Thyroid gland (tissue), 4 donors: ENCODE data around the gene AGMO. TPM values are rescaled to one million over a fixed set of nuclear protein-coding genes. Genes with fewer than 3 reads are reported as not detected.
"Not testable (repeated sequence)": the region's sequence is repeated elsewhere in the genome, so short reads cannot be mapped to it uniquely, and the experiment has no call there.

Experiments
- DNase-seq, 2 donors: peaks; one replicate each; pipeline ENCODE4 v3.0.0-alpha.2; 2019
- H3K27ac ChIP-seq, 3 donors: fragments of 200-600 bp; sonication (generic); 1 replicate in 2 of 3; 2 replicates in 1 of 3; pipeline ENCODE4 v1.5.1; 2016 to 2019; ENCODE audit warnings: mild to moderate bottlenecking in 1 of 3, moderate library complexity in 1 of 3
- H3K27me3 ChIP-seq: fragments of 200-600 bp; sonication (generic); one replicate; pipeline ENCODE4 v1.5.1; 2019
- H3K36me3 ChIP-seq, 2 donors: fragments of 200-600 bp; sonication (generic); one replicate each; pipeline ENCODE4 v1.5.1; 2016 to 2019
- H3K4me1 ChIP-seq, 2 donors: fragments of 200-600 bp; sonication (generic); one replicate each; pipeline ENCODE4 v1.5.1; 2017 to 2019
- H3K4me3 ChIP-seq, 3 donors: fragments of 200-600 bp; sonication (generic); replicated peaks in 1 of 3; 1 replicate in 2 of 3; 2 replicates in 1 of 3; pipeline ENCODE4 v1.5.1; 2016; ENCODE audit warnings: mild to moderate bottlenecking in 1 of 3
- H3K9me3 ChIP-seq: fragments of 200-600 bp; sonication (generic); one replicate; pipeline ENCODE4 v1.5.1; 2017
- CTCF ChIP-seq, 6 experiments: fragments of 200-600 bp in 3 of 6; fragments of 450-650 bp in 3 of 6; sonication (generic) in 3 of 6; IDR thresholded peaks; one replicate each; pipeline ENCODE4 v1.5.1; 2016 to 2019; ENCODE audit warnings: antibody characterized with exemption in 6 of 6, mild to moderate bottlenecking in 2 of 6, inconsistent platforms in 1 of 6, moderate library complexity in 1 of 6
- POLR2A ChIP-seq, 2 donors: fragments of 450-650 bp; IDR thresholded peaks; one replicate each; pipeline ENCODE4 v1.6.1; 2017; ENCODE audit warnings: antibody characterized with exemption in 2 of 2, mild to moderate bottlenecking in 2 of 2, moderate library complexity in 1 of 2
- WGBS, 2 donors: methylation state at CpG; one replicate each; pipeline ENCODE4 v1.1.5; 2017; 5-methylcytosine and 5-hydroxymethylcytosine counted together
- intact Hi-C: fragments of 100-400 bp; cut with DNase I; formaldehyde crosslinking; loops from one replicate; pipeline ENCODE4 v1.15.1; 2023
- total RNA-seq, 4 donors: library from RNA; depleted of rRNA; stranded (reverse); fragments of >200 nt; gene quantifications; one replicate each; pipeline ENCODE4 v1.2.3, GENCODE V29; 2016

The AGMO gene
- total RNA-seq, 4 donors from 2014 or later: 0.83 to 2.0 (median 1.8) TPM

GRCh38 chr7:15525652-15526263, 36.1 kb downstream of the AGMO start:
- no peak for DNase-seq

GRCh38 chr7:15524077-15524476, 37.7 kb downstream of the AGMO start:
- no peaks in the 10 kb centered on the region for H3K36me3 ChIP-seq
- no peak overlapping the region for H3K4me3 ChIP-seq
- TF ChIP-seq CTCF (IDR thresholded peaks at IDR 0.05) (no peak), POLR2A (IDR thresholded peaks at IDR 0.05) (no peak)
- no peaks in the 10 kb centered on the region for H3K9me3 ChIP-seq
- intact Hi-C loops: no loop called here
- H3K27ac ChIP-seq: no peak overlapping the region
- DNase-seq: no peak
- H3K27me3 ChIP-seq: no peaks in the 10 kb centered on the region
- H3K4me1 ChIP-seq: no peaks in the 10 kb centered on the region
- 92 to 94% methylated on average over 1 of the region's 1 CpG for WGBS, 2 donors

More at GRCh38 chr7:15525652-15526263, 36.1 kb downstream of the AGMO start:
- 97% methylated on average over 10 to 16 of the region's 21 CpGs for WGBS, 2 donors
- TF ChIP-seq CTCF (IDR thresholded peaks at IDR 0.05) (no peak), POLR2A (IDR thresholded peaks at IDR 0.05) (no peak)
- H3K27me3 ChIP-seq: no peaks in the 10 kb centered on the region
- no peak overlapping the region for H3K27ac ChIP-seq
- no peaks in the 10 kb centered on the region for H3K9me3 ChIP-seq
- no peak overlapping the region for H3K4me3 ChIP-seq
- no peaks in the 10 kb centered on the region for H3K4me1 ChIP-seq
- no peaks in the 10 kb centered on the region for H3K36me3 ChIP-seq
- intact Hi-C loops: no loop called here

- intact Hi-C loops, H3K4me1 ChIP-seq, H3K27me3 ChIP-seq, H3K9me3 ChIP-seq, H3K27ac ChIP-seq, DNase-seq, H3K36me3 ChIP-seq, H3K4me3 ChIP-seq: not testable (repeated sequence)
- WGBS, 2 donors: 77 to 90% methylated on average over 6 to 7 of the region's 7 CpGs
Measured at GRCh38 chr7:15517865-15518264, 44.0 kb downstream of the AGMO start.

GRCh38 chr7:15515252-15515651, 46.6 kb downstream of the AGMO start:
- TF ChIP-seq POLR2A (IDR thresholded peaks at IDR 0.05) (no peak), CTCF (IDR thresholded peaks at IDR 0.05) (no peak)
- Histone ChIP-seq H3K4me3 (no peak overlapping the region), H3K4me1 (no peaks in the 10 kb centered on the region), H3K36me3 (no peaks in the 10 kb centered on the region), H3K27ac (no peak overlapping the region), H3K9me3 (no peaks in the 10 kb centered on the region), H3K27me3 (no peaks in the 10 kb centered on the region)
- DNase-seq: no peak
- 4 to 12% methylated on average over 4 of the region's 4 CpGs for WGBS, 2 donors
- intact Hi-C loops: no loop called here

- H3K9me3 ChIP-seq: no peaks in the 10 kb centered on the region
- no peaks in the 10 kb centered on the region for H3K4me1 ChIP-seq
- H3K27me3 ChIP-seq: no peaks in the 10 kb centered on the region
- intact Hi-C loops: no loop called here
- no peak overlapping the region for H3K27ac ChIP-seq
- no peak overlapping the region for H3K4me3 ChIP-seq
- no peaks in the 10 kb centered on the region for H3K36me3 ChIP-seq
- TF ChIP-seq POLR2A (IDR thresholded peaks at IDR 0.05): no peak
- no peak for TF ChIP-seq CTCF (IDR thresholded peaks at IDR 0.05)
- no peak for DNase-seq
- 82 to 83% methylated on average over 3 of the region's 3 CpGs for WGBS, 2 donors
Measured at GRCh38 chr7:15508258-15508657, 53.6 kb downstream of the AGMO start.
